ENCODE results near the gene MYDGF. TPM values are rescaled to one million over a fixed set of nuclear protein-coding genes. Genes with fewer than 3 reads are reported as not detected.
A peak's percentile ranks its signal among the peaks of the same experiment; 100 is the strongest.

Gene MYDGF
- total RNA-seq, 1 experiment from 2014 or later, result 426 TPM

DNA sequence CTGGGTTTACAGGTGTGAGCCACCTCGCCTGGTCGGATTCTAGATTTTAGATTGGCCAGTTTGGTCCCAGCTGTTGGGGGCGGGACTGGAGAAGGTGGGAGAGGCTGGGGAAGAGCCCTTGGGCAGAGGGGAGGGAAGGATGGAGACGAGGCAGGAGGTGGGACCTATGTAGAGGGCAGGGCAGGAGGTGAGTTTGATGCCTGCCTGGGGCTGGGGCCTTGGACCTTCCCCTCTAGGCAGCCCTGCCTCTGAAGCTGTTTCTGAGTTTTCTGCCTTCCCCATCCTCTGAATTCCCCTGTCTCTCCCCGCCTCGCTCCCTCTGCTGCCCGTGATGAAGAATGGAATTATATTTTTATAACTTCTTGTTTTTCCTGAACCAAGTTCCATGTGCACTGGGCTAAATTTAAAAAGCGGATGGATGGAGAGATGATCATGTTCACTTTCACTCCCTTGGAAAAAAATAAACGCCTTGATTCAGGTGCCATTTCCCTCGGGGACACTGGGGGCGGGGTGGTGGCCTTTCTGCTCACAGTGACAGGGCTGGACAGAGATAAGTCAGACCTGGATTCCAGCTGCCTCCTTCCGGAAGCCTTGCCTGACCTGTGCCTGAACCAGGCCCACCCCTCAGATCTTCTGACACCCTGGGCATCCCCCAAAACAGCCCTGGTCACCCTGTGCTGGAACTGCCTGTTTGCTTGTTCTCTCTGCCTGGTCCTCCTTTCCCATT is 47.3 kb downstream of the MYDGF start:
- Histone ChIP-seq H3K4me3 (ENCODE audit: low read length) (no peak overlapping the region), H3K79me2 (ENCODE audit: low read length) (no peaks in the 10 kb centered on the region), H3K9ac (ENCODE audit: low read length) (no peak overlapping the region), H3K9me2 (replicated peaks; ENCODE audit: low read length) (no peaks in the 10 kb centered on the region), H3K4me2 (ENCODE audit: low read length) (no peak overlapping the region), H3F3A (ENCODE audit: low read length, unreplicated experiment) (no peaks in the 10 kb centered on the region), H3K27ac (ENCODE audit: low read length) (no peak overlapping the region), H3K9me3 (ENCODE audit: low read length) (no peaks in the 10 kb centered on the region), H2AFZ (ENCODE audit: low read length) (no peak overlapping the region), H3K4me1 (ENCODE audit: insufficient read depth, low read length) (no peaks in the 10 kb centered on the region), H3K27me3 (ENCODE audit: low read length) (peaks cover 17% of the 10 kb centered on the region), H4K20me1 (ENCODE audit: low read length) (no peaks in the 10 kb centered on the region), H3K36me3 (ENCODE audit: low read depth, low read length) (no peaks in the 10 kb centered on the region)
- BruUV-seq (replicated peaks), result no TSS peak
- ChIA-PET CTCF (no interaction called here), POLR2A (ENCODE audit: unreplicated experiment) (no interaction called here)
- intact Hi-C loops (cut with micrococcal nuclease), result no loop called here
- TF ChIP-seq EZH2 (IDR thresholded peaks at IDR 0.05; ENCODE audit: low read length, unreplicated experiment) (no peak), EZH2phosphoT487 (IDR thresholded peaks at IDR 0.05; ENCODE audit: borderline replicate concordance, low read length) (no peak)
- TF ChIP-seq, protein P1, sequence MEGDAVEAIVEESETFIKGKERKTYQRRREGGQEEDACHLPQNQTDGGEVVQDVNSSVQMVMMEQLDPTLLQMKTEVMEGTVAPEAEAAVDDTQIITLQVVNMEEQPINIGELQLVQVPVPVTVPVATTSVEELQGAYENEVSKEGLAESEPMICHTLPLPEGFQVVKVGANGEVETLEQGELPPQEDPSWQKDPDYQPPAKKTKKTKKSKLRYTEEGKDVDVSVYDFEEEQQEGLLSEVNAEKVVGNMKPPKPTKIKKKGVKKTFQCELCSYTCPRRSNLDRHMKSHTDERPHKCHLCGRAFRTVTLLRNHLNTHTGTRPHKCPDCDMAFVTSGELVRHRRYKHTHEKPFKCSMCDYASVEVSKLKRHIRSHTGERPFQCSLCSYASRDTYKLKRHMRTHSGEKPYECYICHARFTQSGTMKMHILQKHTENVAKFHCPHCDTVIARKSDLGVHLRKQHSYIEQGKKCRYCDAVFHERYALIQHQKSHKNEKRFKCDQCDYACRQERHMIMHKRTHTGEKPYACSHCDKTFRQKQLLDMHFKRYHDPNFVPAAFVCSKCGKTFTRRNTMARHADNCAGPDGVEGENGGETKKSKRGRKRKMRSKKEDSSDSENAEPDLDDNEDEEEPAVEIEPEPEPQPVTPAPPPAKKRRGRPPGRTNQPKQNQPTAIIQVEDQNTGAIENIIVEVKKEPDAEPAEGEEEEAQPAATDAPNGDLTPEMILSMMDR (conservative IDR thresholded peaks at IDR 0.05; ENCODE audit: low read depth, low read length), result 0 out of 2 replicates have a peak, but pooled peaks have one; percentile 17
- DNase-seq (no peak), ATAC-seq (peak; percentile 21; the same call in 1 of the 2 replicates)

DNA sequence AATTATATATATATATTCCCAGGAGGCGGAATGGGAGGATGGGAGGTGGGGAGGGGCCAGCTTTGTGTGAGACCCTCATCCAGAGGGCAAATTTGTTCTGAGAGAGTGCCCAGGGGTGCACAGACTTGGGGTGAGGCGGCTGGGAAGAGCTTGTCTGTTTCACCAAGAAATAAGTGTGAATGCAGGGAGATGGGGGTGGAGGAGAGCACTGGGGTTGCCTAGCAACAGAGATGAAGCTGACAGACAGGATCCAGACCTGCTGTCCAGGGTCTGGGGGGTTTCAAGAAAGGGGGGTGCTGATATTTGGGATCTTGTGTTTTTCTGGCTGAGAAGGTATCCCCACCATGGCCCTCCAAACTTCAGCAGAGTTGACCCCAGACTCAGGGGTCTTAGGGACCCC is 49.5 kb downstream of the MYDGF start:
- POLR2A ChIA-PET (ENCODE audit: unreplicated experiment), result no interaction called here
- H3F3A ChIP-seq (ENCODE audit: low read length, unreplicated experiment), result no peaks in the 10 kb centered on the region
- DNase-seq, result no peak
- no peak overlapping the region for H2AFZ ChIP-seq (ENCODE audit: low read length)
- no peaks in the 10 kb centered on the region for H3K79me2 ChIP-seq (ENCODE audit: low read length)
- BruUV-seq (replicated peaks), result no TSS peak
- no peak overlapping the region for H3K4me2 ChIP-seq (ENCODE audit: low read length)
- peaks cover 23% of the 10 kb centered on the region for H3K27me3 ChIP-seq (ENCODE audit: low read length)
- intact Hi-C loops (cut with micrococcal nuclease), result no loop called here
- no peaks in the 10 kb centered on the region for H3K9me2 ChIP-seq (replicated peaks; ENCODE audit: low read length)
- no peak overlapping the region for H3K27ac ChIP-seq (ENCODE audit: low read length)
- no peak overlapping the region for H3K9ac ChIP-seq (ENCODE audit: low read length)
- TF ChIP-seq EZH2phosphoT487 (IDR thresholded peaks at IDR 0.05; ENCODE audit: borderline replicate concordance, low read length) (no peak), EZH2 (IDR thresholded peaks at IDR 0.05; ENCODE audit: low read length, unreplicated experiment) (no peak)
- TF ChIP-seq, protein P1 (conservative IDR thresholded peaks at IDR 0.05; ENCODE audit: low read depth, low read length), result no peak
- no peak for ATAC-seq
- no peaks in the 10 kb centered on the region for H3K4me1 ChIP-seq (ENCODE audit: insufficient read depth, low read length)
- CTCF ChIA-PET, result no interaction called here
- H3K4me3 ChIP-seq (ENCODE audit: low read length), result no peak overlapping the region
- H4K20me1 ChIP-seq (ENCODE audit: low read length), result no peaks in the 10 kb centered on the region
- H3K9me3 ChIP-seq (ENCODE audit: low read length), result no peaks in the 10 kb centered on the region
- no peaks in the 10 kb centered on the region for H3K36me3 ChIP-seq (ENCODE audit: low read depth, low read length)

DNA sequence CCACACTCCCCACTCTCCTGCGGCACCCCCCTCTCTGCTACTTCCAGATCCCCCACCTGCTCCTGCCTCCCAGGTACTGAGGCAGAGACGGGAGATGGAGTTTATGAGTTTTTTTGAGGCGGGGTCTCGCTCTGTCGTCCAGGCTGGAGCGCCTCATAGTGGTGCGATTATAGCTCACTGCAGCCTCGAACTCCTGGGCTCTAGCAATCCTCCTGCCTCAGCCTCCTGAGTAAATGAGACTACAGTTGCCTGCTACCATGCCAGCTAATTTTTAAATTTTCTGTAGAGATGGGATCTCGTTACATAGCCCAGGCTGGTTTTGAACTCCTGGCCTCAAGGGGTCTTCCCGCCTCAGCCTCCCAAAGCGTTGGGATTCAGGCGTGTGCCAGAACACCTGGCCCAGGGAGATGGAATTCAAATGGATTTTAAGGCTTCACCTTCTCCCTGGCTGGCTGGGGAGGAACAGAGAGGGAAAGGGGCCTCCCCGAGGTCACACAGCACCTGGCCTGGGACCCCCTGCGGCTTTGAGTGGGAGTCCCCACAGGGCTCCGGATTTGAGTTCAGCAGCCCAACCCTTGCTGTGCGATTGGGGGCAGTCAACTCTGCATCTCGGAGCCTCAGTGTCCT is 50.4 kb downstream of the MYDGF start:
- ATAC-seq, result no peak
- intact Hi-C loops (cut with micrococcal nuclease), result no loop called here
- CTCF ChIA-PET, result no interaction called here

More for the DNA sequence above, 50.4 kb downstream of the MYDGF start:
- H4K20me1 ChIP-seq (ENCODE audit: low read length), result no peaks in the 10 kb centered on the region
- no peak for DNase-seq
- H3K4me2 ChIP-seq (ENCODE audit: low read length), result no peak overlapping the region
- H3F3A ChIP-seq (ENCODE audit: low read length, unreplicated experiment), result no peaks in the 10 kb centered on the region
- no peak overlapping the region for H3K4me3 ChIP-seq (ENCODE audit: low read length)
- H3K9me3 ChIP-seq (ENCODE audit: low read length), result no peaks in the 10 kb centered on the region
- H3K9ac ChIP-seq (ENCODE audit: low read length), result no peak overlapping the region
- no peak overlapping the region for H2AFZ ChIP-seq (ENCODE audit: low read length)
- POLR2A ChIA-PET (ENCODE audit: unreplicated experiment), result no interaction called here
- no TSS peak for BruUV-seq (replicated peaks)
- H3K4me1 ChIP-seq (ENCODE audit: insufficient read depth, low read length), result no peaks in the 10 kb centered on the region
- no peaks in the 10 kb centered on the region for H3K36me3 ChIP-seq (ENCODE audit: low read depth, low read length)
- TF ChIP-seq, protein P1 (conservative IDR thresholded peaks at IDR 0.05; ENCODE audit: low read depth, low read length), result no peak; the same call in 1 of the 2 replicates
- no peak for TF ChIP-seq EZH2 (IDR thresholded peaks at IDR 0.05; ENCODE audit: low read length, unreplicated experiment)
- no peak for TF ChIP-seq EZH2phosphoT487 (IDR thresholded peaks at IDR 0.05; ENCODE audit: borderline replicate concordance, low read length)
- no peaks in the 10 kb centered on the region for H3K79me2 ChIP-seq (ENCODE audit: low read length)
- no peaks in the 10 kb centered on the region for H3K9me2 ChIP-seq (replicated peaks; ENCODE audit: low read length)
- H3K27me3 ChIP-seq (ENCODE audit: low read length), result peaks cover 23% of the 10 kb centered on the region
- no peak overlapping the region for H3K27ac ChIP-seq (ENCODE audit: low read length)

Data from PC-3 (cell line).